GM21515 (cell line): ENCODE results near the gene P2RX2.

Source experiments
- ATAC-seq: cut with Tn5 transposase; IDR thresholded peaks from one replicate; pipeline ENCODE4 v1.9.1; 2021; ENCODE audit not compliant: unreplicated experiment

Gene P2RX2

GRCh38 chr12:132602572-132603239, 15.9 kb upstream of the P2RX2 start:
- no peak for ATAC-seq

GRCh38 chr12:132603240-132604150, 15.1 kb upstream of the P2RX2 start:
- no peak for ATAC-seq

- no peak for ATAC-seq
Measured at GRCh38 chr12:132604151-132604618, 14.4 kb upstream of the P2RX2 start.

- ATAC-seq: no peak
Measured at GRCh38 chr12:132604668-132605441, 13.7 kb upstream of the P2RX2 start.

- no peak for ATAC-seq
Measured at GRCh38 chr12:132605892-132606291, 12.7 kb upstream of the P2RX2 start.

GRCh38 chr12:132606466-132606865, 12.1 kb upstream of the P2RX2 start:
- no peak for ATAC-seq

GRCh38 chr12:132606927-132607326, 11.6 kb upstream of the P2RX2 start:
- ATAC-seq: no peak

GRCh38 chr12:132608231-132609171, 10.1 kb upstream of the P2RX2 start:
- no peak for ATAC-seq

GRCh38 chr12:132610051-132610759, 8.4 kb upstream of the P2RX2 start, which contains the start of gene LRCOL1:
Gene LRCOL1, minus strand, starts transcription at chr12:132610582. Its CDS starts 4,331 bp downstream, at chr12:132606251.
- no peak for ATAC-seq

- ATAC-seq: no peak
Measured at GRCh38 chr12:132610866-132611602, 7.5 kb upstream of the P2RX2 start.

- ATAC-seq: no peak
Measured at GRCh38 chr12:132611620-132612019, 7.0 kb upstream of the P2RX2 start.

GRCh38 chr12:132614029-132614428, 4.5 kb upstream of the P2RX2 start:
- no peak for ATAC-seq

GRCh38 chr12:132614861-132615578, 3.6 kb upstream of the P2RX2 start:
- peak; percentile 66 for ATAC-seq

- no peak for ATAC-seq
Measured at GRCh38 chr12:132615579-132616038, 3.0 kb upstream of the P2RX2 start.

- no peak for ATAC-seq
Measured at GRCh38 chr12:132617135-132617701, 1.4 kb upstream of the P2RX2 start.

GRCh38 chr12:132617822-132618682, 524 bp upstream of the P2RX2 start:
- ATAC-seq: no peak

- ATAC-seq: no peak
Measured at GRCh38 chr12:132619071-132619385, 452 bp downstream of the P2RX2 start.
